ENCODE results near the gene KRT74.

DNA sequence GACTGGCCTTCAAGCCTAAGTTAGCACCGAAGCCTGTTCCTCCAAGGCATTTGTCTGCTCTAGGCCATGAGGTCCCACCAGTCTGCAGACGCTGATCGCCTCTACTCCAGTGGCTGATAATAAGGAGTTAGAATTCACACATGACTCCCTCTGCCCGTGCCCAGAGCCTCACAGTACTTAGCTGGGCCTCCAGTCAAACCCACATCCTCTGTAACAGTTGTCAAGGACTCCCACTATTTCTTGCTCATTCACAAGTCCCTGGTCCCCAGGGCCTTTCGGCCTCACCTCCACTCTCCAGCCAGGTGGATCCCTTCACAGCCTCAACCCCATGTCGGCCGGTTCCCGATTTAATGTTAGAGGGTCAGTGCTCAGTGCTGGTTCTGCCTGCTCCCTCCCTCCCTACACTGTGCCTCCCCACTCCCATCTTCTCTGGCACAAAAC, 47.1 kb downstream of the KRT74 start:
- TF ChIP-seq, protein P1, sequence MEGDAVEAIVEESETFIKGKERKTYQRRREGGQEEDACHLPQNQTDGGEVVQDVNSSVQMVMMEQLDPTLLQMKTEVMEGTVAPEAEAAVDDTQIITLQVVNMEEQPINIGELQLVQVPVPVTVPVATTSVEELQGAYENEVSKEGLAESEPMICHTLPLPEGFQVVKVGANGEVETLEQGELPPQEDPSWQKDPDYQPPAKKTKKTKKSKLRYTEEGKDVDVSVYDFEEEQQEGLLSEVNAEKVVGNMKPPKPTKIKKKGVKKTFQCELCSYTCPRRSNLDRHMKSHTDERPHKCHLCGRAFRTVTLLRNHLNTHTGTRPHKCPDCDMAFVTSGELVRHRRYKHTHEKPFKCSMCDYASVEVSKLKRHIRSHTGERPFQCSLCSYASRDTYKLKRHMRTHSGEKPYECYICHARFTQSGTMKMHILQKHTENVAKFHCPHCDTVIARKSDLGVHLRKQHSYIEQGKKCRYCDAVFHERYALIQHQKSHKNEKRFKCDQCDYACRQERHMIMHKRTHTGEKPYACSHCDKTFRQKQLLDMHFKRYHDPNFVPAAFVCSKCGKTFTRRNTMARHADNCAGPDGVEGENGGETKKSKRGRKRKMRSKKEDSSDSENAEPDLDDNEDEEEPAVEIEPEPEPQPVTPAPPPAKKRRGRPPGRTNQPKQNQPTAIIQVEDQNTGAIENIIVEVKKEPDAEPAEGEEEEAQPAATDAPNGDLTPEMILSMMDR (IDR thresholded peaks at IDR 0.05) = no peak
- no peak for TF ChIP-seq POLR2A (IDR thresholded peaks at IDR 0.05)
